ENCODE results near the gene VGLL4.

VGLL4 gene

GRCh38 chr3:11551036-11551435 is 92.7 kb downstream of the VGLL4 start:
- Histone ChIP-seq H3K27me3 (no peaks in the 10 kb centered on the region), H3K4me3 (ENCODE audit: low read depth, low read length) (no peak overlapping the region), H3K4me1 (no peaks in the 10 kb centered on the region), H3K9me3 (no peaks in the 10 kb centered on the region), H3K36me3 (peaks cover 2% of the 10 kb centered on the region; the same call in 1 of the 2 replicates)
- DNase-seq = no peak
- TF ChIP-seq CTCF (IDR thresholded peaks at IDR 0.05; ENCODE audit: low read depth, low read length) = no peak

- no peaks in the 10 kb centered on the region for H3K27me3 ChIP-seq
- no peak for DNase-seq
- peaks cover 2% of the 10 kb centered on the region; the same call in 1 of the 2 replicates for H3K36me3 ChIP-seq
- no peaks in the 10 kb centered on the region; the same call in 1 of the 2 replicates for H3K4me1 ChIP-seq
- no peak overlapping the region for H3K4me3 ChIP-seq (ENCODE audit: low read depth, low read length)
- no peak for TF ChIP-seq CTCF (IDR thresholded peaks at IDR 0.05; ENCODE audit: low read depth, low read length)
- no peaks in the 10 kb centered on the region for H3K9me3 ChIP-seq
Measured at GRCh38 chr3:11549580-11550140, 94.1 kb downstream of the VGLL4 start.

GRCh38 chr3:11548721-11549131 is 95.0 kb downstream of the VGLL4 start:
- Histone ChIP-seq H3K36me3 (no peaks in the 10 kb centered on the region), H3K4me3 (ENCODE audit: low read depth, low read length) (no peak overlapping the region), H3K9me3 (no peaks in the 10 kb centered on the region), H3K27me3 (no peaks in the 10 kb centered on the region), H3K4me1 (no peaks in the 10 kb centered on the region; the same call in 1 of the 2 replicates)
- no peak for TF ChIP-seq CTCF (IDR thresholded peaks at IDR 0.05; ENCODE audit: low read depth, low read length)
- DNase-seq = no peak

GRCh38 chr3:11547498-11547897 is 96.2 kb downstream of the VGLL4 start:
- TF ChIP-seq CTCF (IDR thresholded peaks at IDR 0.05; ENCODE audit: low read depth, low read length) = no peak
- no peak for DNase-seq
- H3K9me3 ChIP-seq = no peaks in the 10 kb centered on the region
- no peak overlapping the region for H3K4me3 ChIP-seq (ENCODE audit: low read depth, low read length)
- H3K36me3 ChIP-seq = no peaks in the 10 kb centered on the region
- H3K4me1 ChIP-seq = no peaks in the 10 kb centered on the region; the same call in 1 of the 2 replicates
- H3K27me3 ChIP-seq = no peaks in the 10 kb centered on the region

DNA sequence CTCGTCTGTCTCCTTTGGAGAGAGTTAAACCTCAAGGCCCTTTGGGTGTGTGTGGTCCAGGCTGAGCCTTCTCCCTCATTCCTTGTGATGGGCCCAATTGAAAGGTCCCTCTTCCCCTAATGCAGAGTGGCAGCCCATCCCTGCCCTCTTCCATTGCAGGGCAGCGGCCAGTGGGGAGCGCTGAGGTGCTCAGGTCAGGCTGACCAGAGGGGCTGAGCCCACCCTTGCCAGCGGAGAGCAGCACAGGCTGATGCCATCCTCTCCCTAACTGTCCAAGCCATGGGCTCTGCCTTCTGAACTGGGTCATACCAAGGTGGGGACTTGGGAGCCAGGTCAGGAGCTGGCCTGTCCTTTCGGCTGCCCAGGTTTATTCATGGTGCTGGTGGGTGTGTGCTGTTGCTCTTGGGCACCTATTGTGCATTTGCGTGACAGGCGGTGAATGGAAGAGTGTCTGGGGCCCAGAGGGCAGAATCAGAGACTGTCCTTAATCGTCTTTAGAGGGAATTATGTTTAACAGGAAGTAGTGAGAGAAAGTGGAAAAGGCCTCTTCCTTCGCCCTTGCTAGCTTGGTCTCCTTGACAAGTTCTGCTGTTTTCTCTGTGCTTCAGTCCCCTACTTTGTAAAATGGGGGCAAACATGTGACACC is 96.9 kb downstream of the VGLL4 start:
- Histone ChIP-seq H3K36me3 (no peaks in the 10 kb centered on the region), H3K4me1 (no peaks in the 10 kb centered on the region; the same call in 1 of the 2 replicates), H3K4me3 (ENCODE audit: low read depth, low read length) (no peak overlapping the region), H3K27me3 (no peaks in the 10 kb centered on the region), H3K9me3 (no peaks in the 10 kb centered on the region)
- no peak for DNase-seq
- TF ChIP-seq CTCF (IDR thresholded peaks at IDR 0.05; ENCODE audit: low read depth, low read length) = no peak

DNA sequence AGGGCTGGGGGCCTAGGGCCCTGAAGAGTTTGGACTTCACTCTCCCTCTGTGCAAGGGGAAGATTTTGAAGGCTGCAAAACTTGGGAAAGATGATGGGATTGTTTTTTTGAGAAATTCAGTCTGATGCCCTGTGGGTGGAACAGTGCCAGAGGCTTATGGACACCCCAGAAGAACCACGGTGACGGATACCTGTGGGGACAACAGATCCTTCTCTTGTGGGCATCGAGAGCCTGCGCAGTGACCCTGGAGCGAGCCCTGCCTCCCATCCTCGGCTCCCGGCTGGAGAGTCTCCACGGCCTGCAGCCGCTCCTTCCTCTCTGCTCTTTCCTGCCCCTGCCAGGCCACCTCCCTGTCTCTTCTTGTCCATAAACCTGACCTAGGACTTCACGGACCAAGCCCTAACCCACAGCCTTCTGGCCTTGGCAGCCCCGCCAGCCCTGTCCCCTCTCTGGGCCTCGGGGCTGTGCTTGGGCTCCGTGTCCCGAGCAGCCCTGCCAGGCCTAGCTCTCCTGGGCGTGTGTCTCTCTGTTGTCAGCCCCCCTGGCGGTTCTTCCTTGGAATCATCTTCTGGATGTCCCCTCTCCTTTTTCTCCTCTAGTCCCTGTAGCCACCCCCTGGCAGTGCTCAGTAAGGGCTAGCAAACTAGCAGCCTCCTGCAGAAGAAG is 98.4 kb downstream of the VGLL4 start:
- Histone ChIP-seq H3K9me3 (no peaks in the 10 kb centered on the region), H3K36me3 (no peaks in the 10 kb centered on the region), H3K4me1 (no peaks in the 10 kb centered on the region; the same call in 1 of the 2 replicates), H3K4me3 (ENCODE audit: low read depth, low read length) (no peak overlapping the region), H3K27me3 (no peaks in the 10 kb centered on the region)
- DNase-seq = no peak
- no peak for TF ChIP-seq CTCF (IDR thresholded peaks at IDR 0.05; ENCODE audit: low read depth, low read length)

Measured in BE2C (cell line).